ENCODE measurements around the gene WWTR1. TPM values are rescaled to one million over a fixed set of nuclear protein-coding genes. Genes with fewer than 3 reads are reported as not detected.

Gene WWTR1
- total RNA-seq, 6 experiments from 2014 or later: 10.6 to 19.7 (median 15.3) TPM

DNA sequence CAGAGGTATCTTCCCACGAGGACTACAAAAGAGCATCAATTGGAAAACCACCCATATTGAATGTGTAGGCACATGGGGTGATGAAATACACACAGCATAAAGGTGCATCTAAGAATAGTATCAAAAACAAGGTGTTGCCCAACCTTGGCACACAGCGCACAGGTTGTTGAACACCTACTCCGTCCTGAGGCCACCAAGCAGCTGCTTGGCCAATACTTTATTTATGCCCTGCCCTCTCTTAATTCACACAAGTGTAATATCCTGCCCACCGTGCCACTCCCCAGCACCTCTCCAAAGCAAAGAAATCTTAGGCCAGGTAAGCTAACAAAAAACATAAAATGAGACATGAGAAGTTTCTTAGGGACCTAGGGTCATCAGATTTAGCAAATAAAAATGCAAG, 31.2 kb downstream of the WWTR1 start:
- Histone ChIP-seq H3K9me3 (no peaks in the 10 kb centered on the region), H3K4me3 (no peak overlapping the region), H3K27me3 (no peaks in the 10 kb centered on the region), H3K4me1 (peaks cover 0 to 28% (median 12%) of the 10 kb centered on the region in 4 donors), H3K36me3 (no peaks in the 10 kb centered on the region), H3K27ac (no peak overlapping the region)
- 28% methylated on average over 4 of the region's 4 CpGs for WGBS (ENCODE audit: insufficient coverage, low coverage, low lambda C conversion rate, missing lambda C conversion rate)
- peak; percentile 56 to 75 (median 71) for ATAC-seq
- TF ChIP-seq, protein P1, sequence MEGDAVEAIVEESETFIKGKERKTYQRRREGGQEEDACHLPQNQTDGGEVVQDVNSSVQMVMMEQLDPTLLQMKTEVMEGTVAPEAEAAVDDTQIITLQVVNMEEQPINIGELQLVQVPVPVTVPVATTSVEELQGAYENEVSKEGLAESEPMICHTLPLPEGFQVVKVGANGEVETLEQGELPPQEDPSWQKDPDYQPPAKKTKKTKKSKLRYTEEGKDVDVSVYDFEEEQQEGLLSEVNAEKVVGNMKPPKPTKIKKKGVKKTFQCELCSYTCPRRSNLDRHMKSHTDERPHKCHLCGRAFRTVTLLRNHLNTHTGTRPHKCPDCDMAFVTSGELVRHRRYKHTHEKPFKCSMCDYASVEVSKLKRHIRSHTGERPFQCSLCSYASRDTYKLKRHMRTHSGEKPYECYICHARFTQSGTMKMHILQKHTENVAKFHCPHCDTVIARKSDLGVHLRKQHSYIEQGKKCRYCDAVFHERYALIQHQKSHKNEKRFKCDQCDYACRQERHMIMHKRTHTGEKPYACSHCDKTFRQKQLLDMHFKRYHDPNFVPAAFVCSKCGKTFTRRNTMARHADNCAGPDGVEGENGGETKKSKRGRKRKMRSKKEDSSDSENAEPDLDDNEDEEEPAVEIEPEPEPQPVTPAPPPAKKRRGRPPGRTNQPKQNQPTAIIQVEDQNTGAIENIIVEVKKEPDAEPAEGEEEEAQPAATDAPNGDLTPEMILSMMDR (IDR thresholded peaks at IDR 0.05): no peak
- TF ChIP-seq POLR2A (IDR thresholded peaks at IDR 0.05): no peak
- intact Hi-C loops (cut with DNase I): no loop called here
- DNase-seq: peak in 1 of 3 donors; percentile 59

DNA sequence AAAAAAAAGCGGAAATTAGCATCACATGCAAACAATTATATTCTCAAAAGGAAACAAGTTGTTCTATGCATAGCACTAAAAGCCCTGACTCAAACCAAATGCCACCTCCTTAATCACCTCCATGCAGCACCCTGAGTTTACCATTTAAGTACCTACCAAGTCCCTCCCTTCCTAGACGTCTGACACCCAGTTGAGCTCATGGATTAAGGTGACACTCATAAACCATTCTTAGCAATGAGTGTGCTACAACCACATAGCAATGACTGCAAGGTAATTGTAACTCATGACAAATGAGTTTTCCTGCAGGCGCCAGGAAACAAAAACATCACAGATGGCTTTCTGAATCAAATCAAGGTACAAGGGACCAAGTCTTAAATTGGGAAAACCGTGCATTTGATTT, 32.0 kb downstream of the WWTR1 start:
- H3K27ac ChIP-seq: no peak overlapping the region
- WGBS (ENCODE audit: insufficient coverage, low coverage, low lambda C conversion rate, missing lambda C conversion rate): 64% methylated on average over 4 of the region's 4 CpGs
- no peak overlapping the region for H3K4me3 ChIP-seq
- no peaks in the 10 kb centered on the region for H3K36me3 ChIP-seq
- TF ChIP-seq, protein P1 (IDR thresholded peaks at IDR 0.05): no peak
- no peak for TF ChIP-seq POLR2A (IDR thresholded peaks at IDR 0.05)
- no peaks in the 10 kb centered on the region for H3K9me3 ChIP-seq
- intact Hi-C loops (cut with DNase I): no loop called here
- DNase-seq (no peak), ATAC-seq (peak in 1 of 4 donors; percentile 51)
- peaks cover 0 to 29% (median 12%) of the 10 kb centered on the region in 4 donors for H3K4me1 ChIP-seq
- H3K27me3 ChIP-seq: no peaks in the 10 kb centered on the region

DNA sequence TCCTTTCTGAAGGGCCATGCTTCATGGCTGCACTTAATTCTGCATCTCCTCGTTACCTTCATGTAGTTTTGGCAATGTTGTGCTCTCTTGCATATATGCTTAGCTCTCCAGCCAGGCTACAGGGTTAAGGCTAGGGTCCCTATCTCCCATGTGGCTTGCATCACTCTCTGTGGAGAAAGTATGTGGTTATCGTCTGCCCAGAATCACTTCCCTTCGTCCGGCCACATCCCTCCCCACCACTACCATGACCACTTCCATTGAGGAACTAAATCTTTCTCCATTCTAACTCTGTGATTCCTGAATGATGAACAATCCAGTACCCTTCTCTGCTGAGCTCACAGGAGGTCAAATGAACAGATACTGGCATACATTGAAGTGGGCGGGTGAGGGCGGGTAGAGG, 34.0 kb downstream of the WWTR1 start:
- Histone ChIP-seq H3K27me3 (no peaks in the 10 kb centered on the region), H3K27ac (no peak overlapping the region), H3K4me1 (peaks cover 0 to 20% (median 6%) of the 10 kb centered on the region in 4 donors), H3K4me3 (no peak overlapping the region), H3K9me3 (no peaks in the 10 kb centered on the region), H3K36me3 (no peaks in the 10 kb centered on the region)
- 62% methylated on average over 6 of the region's 6 CpGs for WGBS (ENCODE audit: insufficient coverage, low coverage, low lambda C conversion rate, missing lambda C conversion rate)
- DNase-seq (no peak), ATAC-seq (no peak)
- TF ChIP-seq POLR2A (IDR thresholded peaks at IDR 0.05): no peak
- TF ChIP-seq, protein P1 (IDR thresholded peaks at IDR 0.05): no peak
- intact Hi-C loops (cut with DNase I): no loop called here

DNA sequence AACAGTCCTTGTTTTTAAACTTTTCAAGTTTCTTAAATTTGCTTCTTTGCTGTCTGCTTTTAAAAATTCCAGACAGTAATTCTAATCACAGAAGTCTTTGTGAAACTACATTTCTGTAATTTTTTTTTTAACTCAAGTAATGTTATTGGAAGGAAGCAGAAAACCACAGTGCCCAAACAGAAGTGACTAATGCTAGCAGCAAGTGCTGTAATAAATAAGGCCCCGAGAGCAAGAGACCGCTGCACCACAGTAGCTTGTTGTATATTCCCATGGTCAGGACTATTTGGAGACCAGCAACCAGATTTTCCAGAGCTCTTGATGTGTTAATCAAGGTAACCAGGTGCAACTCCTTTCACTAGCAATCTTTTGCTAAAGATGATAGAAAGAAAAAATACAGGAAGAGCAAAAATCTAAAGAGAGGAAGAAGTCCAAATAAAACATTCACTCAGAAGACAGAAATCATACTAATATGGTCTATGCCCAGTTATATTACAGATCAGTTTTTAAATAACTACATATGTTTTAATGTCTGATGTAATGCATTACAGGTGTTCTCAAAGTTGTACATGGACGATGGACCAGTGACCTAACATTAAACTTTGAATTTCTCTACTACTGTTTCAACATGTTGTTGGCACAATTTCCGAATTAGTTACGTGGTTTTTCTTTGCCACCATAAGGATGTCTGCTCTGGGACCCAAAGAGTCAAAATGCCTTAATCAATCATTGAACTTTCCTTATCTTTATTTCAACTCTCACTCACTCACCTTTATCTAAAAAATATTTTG, 36.4 kb downstream of the WWTR1 start:
- intact Hi-C loops (cut with DNase I): no loop called here
- ATAC-seq (peak; percentile 44 to 70 (median 61)), DNase-seq (no peak)
- Histone ChIP-seq H3K27me3 (no peaks in the 10 kb centered on the region), H3K27ac (no peak overlapping the region), H3K36me3 (no peaks in the 10 kb centered on the region), H3K4me1 (peaks cover 0 to 10% (median 2%) of the 10 kb centered on the region in 4 donors), H3K9me3 (no peaks in the 10 kb centered on the region), H3K4me3 (no peak overlapping the region)
- WGBS (ENCODE audit: insufficient coverage, low coverage, low lambda C conversion rate, missing lambda C conversion rate): 38% methylated on average over 5 of the region's 5 CpGs
- TF ChIP-seq, protein P1 (IDR thresholded peaks at IDR 0.05): no peak
- no peak for TF ChIP-seq POLR2A (IDR thresholded peaks at IDR 0.05)

Measured in right lobe of liver (tissue), 6 donors.